Muscle layer of colon (tissue), 2 donors: ENCODE data around the gene TMEM127.
"Not testable (repeated sequence)": the region's sequence is repeated elsewhere in the genome, so short reads cannot be mapped to it uniquely, and the experiment has no call there.

Source experiments
- H3K27ac ChIP-seq: one replicate; pipeline ENCODE4 v1.7.0; 2013; ENCODE audit warnings: low read depth, mild to moderate bottlenecking, low read length, moderate library complexity
- H3K27me3 ChIP-seq, 2 donors: one replicate each; pipeline ENCODE4 v1.7.0; 2013; ENCODE audit warnings: low read length in 2 of 2, mild to moderate bottlenecking in 2 of 2; ENCODE audit not compliant: insufficient read depth in 2 of 2, control insufficient read depth in 1 of 2
- H3K36me3 ChIP-seq: one replicate; pipeline ENCODE4 v1.7.0; 2013; ENCODE audit warnings: mild to moderate bottlenecking, low read length; ENCODE audit not compliant: insufficient read depth
- H3K4me1 ChIP-seq: one replicate; pipeline ENCODE4 v1.7.0; 2013; ENCODE audit warnings: mild to moderate bottlenecking, low read length; ENCODE audit not compliant: insufficient read depth
- H3K4me3 ChIP-seq, 2 donors: one replicate each; pipeline ENCODE4 v1.7.0; 2013; ENCODE audit warnings: low read length in 2 of 2, low read depth in 1 of 2, mild to moderate bottlenecking in 1 of 2, moderate library complexity in 1 of 2
- H3K9ac ChIP-seq: one replicate; pipeline ENCODE4 v1.7.0; 2013; ENCODE audit warnings: low read length
- H3K9me3 ChIP-seq: one replicate; pipeline ENCODE4 v1.7.0; 2013; ENCODE audit warnings: mild to moderate bottlenecking, low read length
- donor health status: abdominal sarcoma.
- donor health status: Adenocarcinoma of cecum.

Gene TMEM127

DNA sequence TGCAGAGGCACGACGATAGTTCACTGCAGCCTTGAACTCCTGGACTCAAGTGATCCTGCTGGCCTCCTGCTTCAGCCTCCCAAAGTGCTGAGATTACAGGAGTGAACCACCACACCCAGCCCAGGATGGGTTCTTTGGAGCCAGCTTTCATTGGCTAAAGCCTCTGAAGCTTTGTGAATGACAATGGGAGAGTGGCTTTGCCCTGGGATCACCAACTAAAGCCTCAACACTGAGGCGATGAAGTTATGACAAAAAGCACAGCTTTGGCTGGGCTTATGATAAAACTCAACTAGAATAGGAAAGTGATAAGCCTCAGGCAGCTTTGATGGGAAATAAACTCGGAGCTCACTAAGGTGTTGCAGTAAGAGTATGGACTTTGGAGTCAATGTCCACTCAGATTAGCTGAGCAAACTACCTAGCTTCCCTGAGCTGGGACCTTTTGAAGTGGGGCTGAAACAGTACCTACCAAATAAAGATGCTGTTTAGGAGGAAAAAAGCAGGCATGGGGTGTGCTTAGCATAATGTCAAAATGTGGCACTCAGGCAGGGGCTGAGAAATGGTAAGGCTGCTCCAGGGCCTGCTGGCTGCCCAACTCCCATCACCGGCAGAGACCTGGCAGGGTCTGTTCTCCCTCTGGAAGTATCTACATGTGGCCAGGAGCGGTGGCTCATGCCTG lies 4.3 kb downstream of the TMEM127 start:
- Histone ChIP-seq H3K9me3 (no peaks in the 10 kb centered on the region), H3K27me3 (no peaks in the 10 kb centered on the region), H3K27ac (peak overlapping the region; percentile 76), H3K36me3 (peaks cover 22% of the 10 kb centered on the region), H3K4me1 (peaks cover 57% of the 10 kb centered on the region), H3K9ac (peak overlapping the region; percentile 53), H3K4me3 (no peak overlapping the region)

DNA sequence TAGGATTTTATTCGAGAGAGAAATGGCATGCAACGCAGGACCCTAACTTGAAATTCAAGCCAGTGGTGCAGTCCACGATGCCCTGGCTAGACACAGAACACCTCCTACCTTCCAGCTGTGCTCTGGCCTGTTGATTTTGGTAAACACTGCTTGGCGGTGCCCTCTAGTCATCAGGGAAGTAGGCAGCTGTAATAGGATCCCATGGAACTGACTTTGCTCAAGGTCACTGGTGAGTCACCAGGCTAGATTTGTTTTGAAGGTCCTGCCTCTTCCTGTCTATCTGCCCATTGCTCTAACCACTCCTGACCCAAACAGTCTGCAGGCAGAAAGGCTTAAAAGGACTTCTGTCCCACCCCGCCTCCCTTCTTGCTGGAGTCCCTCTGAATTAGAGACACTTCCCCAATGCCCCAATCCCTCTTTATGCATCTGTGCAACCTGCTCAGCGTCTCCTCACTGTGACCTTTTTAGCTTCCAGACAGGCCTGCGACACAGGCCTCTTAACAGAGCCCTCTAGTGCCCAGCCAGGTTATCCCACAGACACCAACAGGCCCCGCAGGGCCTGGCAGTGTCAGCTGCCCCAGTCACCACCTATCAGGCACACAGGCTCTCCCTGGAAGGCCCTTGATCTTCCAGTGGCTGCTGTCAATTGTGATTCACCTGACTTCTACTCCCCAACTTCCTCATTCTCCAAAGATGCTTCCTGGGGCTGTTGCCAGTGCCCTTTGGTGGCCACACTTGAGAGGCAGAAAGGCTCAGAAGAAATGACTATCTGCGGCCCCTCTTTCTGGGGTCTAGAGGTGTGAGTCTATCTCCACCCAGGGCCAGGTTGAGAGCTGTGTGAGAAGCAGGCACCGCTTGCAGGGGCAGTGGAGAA lies 5.2 kb downstream of the TMEM127 start:
- peaks cover 57% of the 10 kb centered on the region for H3K4me1 ChIP-seq
- peak overlapping the region; percentile 76 for H3K27ac ChIP-seq
- peak overlapping the region; percentile 15 to 26 for H3K4me3 ChIP-seq
- no peaks in the 10 kb centered on the region for H3K27me3 ChIP-seq
- H3K9me3 ChIP-seq: no peaks in the 10 kb centered on the region
- peak overlapping the region; percentile 53 for H3K9ac ChIP-seq
- H3K36me3 ChIP-seq: peaks cover 25% of the 10 kb centered on the region

DNA sequence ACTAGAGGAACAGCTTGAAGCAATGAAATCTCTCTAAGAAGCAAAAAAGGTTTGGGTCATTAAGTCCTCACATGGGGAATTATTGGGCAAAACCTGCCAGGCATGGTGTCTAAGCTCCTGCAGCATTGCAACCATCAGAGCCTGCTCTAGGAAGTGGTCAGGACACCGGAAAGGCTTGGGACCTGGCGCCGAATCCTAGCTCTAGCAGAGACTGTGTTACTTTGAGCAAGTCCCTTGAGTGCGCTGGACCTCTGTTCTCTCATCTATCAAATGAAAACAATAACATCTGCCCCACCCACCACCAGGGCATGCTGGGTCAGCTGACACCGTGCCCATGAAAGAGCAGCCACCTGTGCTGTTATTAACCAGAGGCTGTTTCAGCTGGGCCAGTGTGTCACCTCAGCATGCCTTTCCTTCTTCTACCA lies 6.3 kb downstream of the TMEM127 start:
- Histone ChIP-seq H3K9ac (no peak overlapping the region), H3K4me1 (peaks cover 58% of the 10 kb centered on the region), H3K9me3 (no peaks in the 10 kb centered on the region), H3K27me3 (no peaks in the 10 kb centered on the region), H3K36me3 (peaks cover 35% of the 10 kb centered on the region), H3K4me3 (peak overlapping the region in 1 of 2 donors; percentile 26), H3K27ac (no peak overlapping the region)

DNA sequence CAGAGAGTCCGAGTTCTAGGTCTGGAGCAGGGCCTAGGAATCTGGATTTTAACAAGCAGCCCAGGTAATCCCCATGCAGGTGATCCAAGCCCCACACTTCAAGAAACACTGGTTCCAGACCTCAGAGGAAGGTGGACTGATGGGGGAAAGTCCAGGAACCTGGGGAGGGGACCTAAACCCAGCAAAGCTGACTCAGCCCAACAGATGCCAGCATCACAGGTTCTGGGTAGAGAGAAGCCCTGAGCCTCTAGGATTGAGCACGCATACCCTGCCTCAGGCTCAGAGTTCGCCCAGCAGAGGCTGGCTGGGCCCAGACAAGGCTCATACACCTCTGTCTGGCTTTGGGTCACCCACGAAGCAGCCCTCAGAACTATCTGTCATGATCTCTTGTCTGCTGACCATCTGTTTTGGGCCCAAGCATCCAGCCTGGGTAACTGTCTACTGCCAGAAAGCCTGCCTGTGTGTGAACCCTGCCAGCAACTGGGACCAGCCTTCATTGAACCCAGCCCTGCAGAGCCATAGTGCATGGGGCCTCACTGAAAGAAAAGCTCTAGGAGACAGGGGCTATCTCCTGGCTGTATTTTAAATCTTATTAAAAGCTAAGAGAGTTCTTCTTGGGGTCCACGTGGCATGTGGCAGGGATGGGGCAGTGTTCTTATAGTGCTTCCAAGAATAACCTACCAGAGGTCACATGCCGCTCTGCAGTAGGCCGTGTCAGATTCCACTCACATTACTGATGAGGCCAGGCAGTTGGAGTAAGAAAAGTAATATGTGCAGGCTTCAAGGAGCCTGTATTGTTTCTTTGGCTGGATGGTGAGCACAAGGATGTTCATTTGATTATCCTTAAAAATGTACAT lies 7.4 kb downstream of the TMEM127 start:
- H3K27ac ChIP-seq: no peak overlapping the region
- H3K4me3 ChIP-seq: no peak overlapping the region
- H3K36me3 ChIP-seq: peaks cover 47% of the 10 kb centered on the region
- peaks cover 47% of the 10 kb centered on the region for H3K4me1 ChIP-seq
- no peaks in the 10 kb centered on the region for H3K9me3 ChIP-seq
- no peak overlapping the region for H3K9ac ChIP-seq
- H3K27me3 ChIP-seq: no peaks in the 10 kb centered on the region

DNA sequence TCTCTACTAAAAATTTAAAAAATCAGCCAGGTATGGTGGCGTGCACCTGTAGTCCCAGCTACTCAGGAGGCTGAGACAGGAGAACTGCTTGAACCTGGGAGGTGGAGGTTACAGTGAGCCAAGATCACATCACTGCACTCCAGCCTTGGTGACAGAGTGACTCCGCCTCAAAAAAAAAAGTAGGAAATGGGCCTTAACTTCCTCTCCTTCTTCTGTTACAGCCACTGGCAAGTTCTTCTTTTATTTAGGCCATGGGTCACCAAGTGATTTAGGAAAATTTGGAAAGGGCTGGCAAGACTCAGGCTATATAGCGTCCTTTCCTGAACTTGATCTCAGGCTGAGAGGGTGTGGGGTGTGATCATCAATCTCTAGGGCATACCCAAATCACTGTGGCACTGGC lies 8.1 kb downstream of the TMEM127 start:
- H3K4me1 ChIP-seq: peaks cover 47% of the 10 kb centered on the region

DNA sequence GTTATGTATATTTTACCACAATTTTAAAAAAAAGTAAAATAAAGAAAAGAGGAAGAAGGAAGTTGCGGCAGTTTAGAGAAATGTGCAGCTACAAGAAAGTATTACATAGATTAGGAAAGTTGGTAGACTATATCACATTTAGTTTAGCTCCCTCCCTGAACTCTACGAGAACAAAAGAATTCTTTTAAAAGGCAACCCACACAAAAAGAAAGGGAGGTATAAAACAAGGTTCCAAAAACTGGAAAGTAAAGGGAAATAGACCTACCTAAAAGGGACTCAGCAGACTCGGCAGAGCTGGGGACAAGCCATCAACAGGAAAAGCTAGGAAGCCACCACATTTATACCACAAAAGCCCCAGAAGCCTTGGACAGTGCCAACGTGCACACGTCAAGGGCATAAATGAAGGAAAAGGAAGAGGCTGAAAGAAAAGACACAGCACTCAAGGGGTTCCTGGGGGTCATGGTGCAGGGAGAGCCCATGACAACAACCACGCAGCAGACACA lies 9.1 kb downstream of the TMEM127 start:
- Histone ChIP-seq H3K4me1 (peaks cover 43% of the 10 kb centered on the region), H3K4me3 (no peak overlapping the region), H3K36me3 (peaks cover 62% of the 10 kb centered on the region), H3K9ac (no peak overlapping the region), H3K9me3 (no peaks in the 10 kb centered on the region), H3K27ac (no peak overlapping the region), H3K27me3 (no peaks in the 10 kb centered on the region)

More for the DNA sequence above, 8.1 kb downstream of the TMEM127 start:
- not testable (repeated sequence) for H3K4me3 ChIP-seq, H3K9ac ChIP-seq, H3K9me3 ChIP-seq, H3K27me3 ChIP-seq, H3K27ac ChIP-seq
- H3K36me3 ChIP-seq: peaks cover 53% of the 10 kb centered on the region

DNA sequence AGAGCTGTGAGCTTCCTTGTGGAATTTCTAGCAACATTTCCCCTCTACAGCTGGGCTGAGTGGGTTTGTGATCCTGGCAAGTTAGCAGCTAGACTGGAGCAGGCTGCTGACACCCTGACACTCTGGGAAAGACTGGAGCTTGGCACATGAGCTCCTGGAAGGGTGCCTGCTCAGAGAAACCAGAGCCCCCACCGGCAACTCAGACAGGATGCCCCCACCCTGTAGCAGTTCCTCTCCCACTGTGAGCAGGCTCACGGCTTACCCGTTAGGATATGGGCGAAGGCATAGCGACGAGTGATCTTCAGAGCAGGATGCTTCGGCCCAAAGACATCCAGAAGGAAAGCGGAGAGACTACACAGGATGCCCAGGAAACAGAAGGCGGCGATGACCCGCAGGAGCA lies 11.2 kb downstream of the TMEM127 start:
- H3K27me3 ChIP-seq: no peaks in the 10 kb centered on the region
- peaks cover 27% of the 10 kb centered on the region for H3K4me1 ChIP-seq
- H3K27ac ChIP-seq: no peak overlapping the region
- peaks cover 58% of the 10 kb centered on the region for H3K36me3 ChIP-seq
- no peak overlapping the region for H3K9ac ChIP-seq
- H3K9me3 ChIP-seq: no peaks in the 10 kb centered on the region
- no peak overlapping the region for H3K4me3 ChIP-seq

DNA sequence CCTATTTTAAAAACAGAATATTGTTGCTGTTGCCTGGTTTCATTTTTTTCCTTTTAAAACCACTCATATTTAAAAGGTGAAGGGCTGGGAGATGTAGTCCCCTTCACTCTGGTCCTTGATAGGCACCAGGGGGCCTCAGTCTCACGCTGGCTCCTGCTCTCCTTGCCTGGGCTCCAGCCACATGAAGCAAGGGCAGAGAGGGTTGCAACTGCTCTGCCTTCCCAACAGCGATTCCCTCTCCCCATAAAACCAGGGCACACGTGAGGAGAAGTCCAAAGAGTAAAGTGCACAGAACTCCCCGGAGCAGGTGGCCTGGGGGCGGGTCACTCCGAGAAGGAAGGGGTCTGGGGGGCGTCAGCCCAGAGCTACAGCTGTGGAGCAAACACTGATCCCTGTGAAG lies 12.8 kb downstream of the TMEM127 start:
- Histone ChIP-seq H3K36me3 (peaks cover 46% of the 10 kb centered on the region), H3K9ac (no peak overlapping the region), H3K27ac (no peak overlapping the region), H3K27me3 (no peaks in the 10 kb centered on the region), H3K4me3 (no peak overlapping the region), H3K9me3 (no peaks in the 10 kb centered on the region), H3K4me1 (peaks cover 11% of the 10 kb centered on the region)

DNA sequence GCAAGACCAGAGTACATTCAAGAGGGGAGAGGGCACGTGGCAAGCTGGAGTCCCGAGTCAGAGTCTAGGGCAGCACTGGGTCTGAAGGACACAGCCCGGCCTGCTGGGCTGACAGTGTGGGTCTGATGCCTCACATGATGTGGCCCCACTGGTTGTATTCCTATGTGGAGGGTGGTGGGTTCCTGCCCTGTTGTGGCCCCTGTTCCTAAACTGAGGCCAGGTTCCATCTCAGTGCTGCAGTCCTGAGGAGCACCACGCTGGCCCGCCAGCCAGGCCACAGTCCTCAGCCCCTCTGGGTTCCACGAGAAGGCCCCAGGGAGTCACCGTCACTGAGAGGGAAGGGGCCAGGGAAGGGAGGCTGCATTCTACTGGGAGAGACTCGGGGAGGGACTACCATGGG lies 13.3 kb downstream of the TMEM127 start:
- H3K9ac ChIP-seq: no peak overlapping the region
- H3K36me3 ChIP-seq: peaks cover 46% of the 10 kb centered on the region
- no peak overlapping the region for H3K27ac ChIP-seq
- no peak overlapping the region for H3K4me3 ChIP-seq
- H3K9me3 ChIP-seq: no peaks in the 10 kb centered on the region
- H3K4me1 ChIP-seq: peaks cover 10% of the 10 kb centered on the region
- H3K27me3 ChIP-seq: no peaks in the 10 kb centered on the region

DNA sequence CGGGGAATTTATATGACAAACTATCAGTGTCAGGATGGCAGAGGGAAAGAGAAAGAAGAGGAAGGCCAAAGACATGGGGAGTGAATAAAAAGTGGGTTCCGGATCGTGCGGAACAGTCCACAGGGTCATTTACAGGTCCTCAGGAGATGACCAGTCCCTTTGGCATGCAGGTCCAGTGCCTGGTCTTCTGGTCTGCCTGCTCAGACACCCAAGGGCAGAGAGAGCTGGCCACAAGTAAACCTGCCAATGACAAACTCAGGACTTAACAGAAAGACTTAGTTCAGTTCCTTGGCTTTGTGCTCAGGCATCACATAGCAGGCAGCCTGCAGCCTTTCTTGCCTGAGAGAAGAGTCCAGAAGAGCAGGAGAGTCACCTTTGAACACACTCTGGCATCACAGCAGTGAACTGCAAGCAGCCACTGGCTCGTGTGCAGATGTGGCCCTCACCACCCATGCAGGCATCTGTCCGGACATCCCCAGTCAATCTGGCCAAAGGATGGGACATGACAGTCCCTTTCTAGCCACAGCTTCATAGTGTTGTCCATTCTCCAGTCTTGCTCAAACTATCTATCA lies 14.0 kb downstream of the TMEM127 start:
- no peak overlapping the region for H3K9ac ChIP-seq
- no peak overlapping the region for H3K4me3 ChIP-seq
- no peaks in the 10 kb centered on the region for H3K9me3 ChIP-seq
- peaks cover 10% of the 10 kb centered on the region for H3K4me1 ChIP-seq
- H3K36me3 ChIP-seq: peaks cover 46% of the 10 kb centered on the region
- no peaks in the 10 kb centered on the region for H3K27me3 ChIP-seq
- no peak overlapping the region for H3K27ac ChIP-seq

DNA sequence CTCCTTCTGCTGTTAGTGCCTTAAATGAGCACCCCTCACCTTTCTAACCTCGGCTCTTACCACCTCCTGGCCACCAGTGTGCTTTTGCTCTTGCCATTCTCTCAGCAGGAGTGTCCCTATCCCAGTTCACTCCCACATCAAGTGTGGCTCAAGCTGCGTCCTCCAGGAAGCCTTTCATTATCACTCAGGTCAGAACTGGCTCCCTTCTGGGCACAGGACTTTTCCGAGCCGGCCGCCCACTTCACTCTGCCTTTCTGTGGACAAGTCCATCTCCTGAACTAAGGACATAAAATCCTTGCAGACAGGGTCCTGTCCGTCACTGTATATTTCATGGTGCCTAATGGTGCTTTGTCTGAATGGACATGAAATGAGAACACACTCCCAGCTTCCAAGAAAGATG lies 15.6 kb downstream of the TMEM127 start:
- Histone ChIP-seq H3K9me3 (no peaks in the 10 kb centered on the region), H3K36me3 (peaks cover 39% of the 10 kb centered on the region), H3K4me1 (peaks cover 9% of the 10 kb centered on the region), H3K9ac (no peak overlapping the region), H3K27me3 (no peaks in the 10 kb centered on the region), H3K4me3 (no peak overlapping the region), H3K27ac (no peak overlapping the region)
